ENCODE results near the gene ABCC12.

Gene ABCC12

GRCh38 chr16:48188449-48189102, 32.8 kb upstream of the ABCC12 start:
- no peak for DNase-seq (ENCODE audit: low spot score)
- H3K4ac ChIP-seq (ENCODE audit: low read length) = no peak overlapping the region
- H3K18ac ChIP-seq (ENCODE audit: low read length) = no peak overlapping the region
- no peaks in the 10 kb centered on the region for H3K36me3 ChIP-seq (replicated peaks in 1 of 2; ENCODE audit: control insufficient read depth in 2 of 2, insufficient read depth in 2 of 2, low read length in 2 of 2)
- WGBS, 2 donors (ENCODE audit: extremely low coverage in 2 of 2, insufficient read length in 2 of 2, insufficient replicate concordance in 1 of 2) = no CpG with 5 or more reads among the region's 6 CpGs
- H3K4me2 ChIP-seq (ENCODE audit: insufficient read depth, low read length, poor library complexity, severe bottlenecking) = no peak overlapping the region
- no peak overlapping the region for H2AK5ac ChIP-seq (ENCODE audit: low read depth, low read length)
- H2BK5ac ChIP-seq (ENCODE audit: low read length) = no peak overlapping the region
- H4K91ac ChIP-seq (ENCODE audit: low read depth, low read length, poor library complexity) = no peak overlapping the region
- H3K4me3 ChIP-seq (ENCODE audit: low read length in 2 of 2) = no peak overlapping the region
- no peak overlapping the region for H3K14ac ChIP-seq (ENCODE audit: low read length)
- no peak overlapping the region for H2BK15ac ChIP-seq (ENCODE audit: low read length)
- H3K23ac ChIP-seq (ENCODE audit: low read depth, low read length, poor library complexity) = no peak overlapping the region
- peaks cover 0 to 3% (median 0%) of the 10 kb centered on the region in 3 experiments for H3K27me3 ChIP-seq (ENCODE audit: control insufficient read depth in 3 of 3, insufficient read depth in 3 of 3, low read depth in 1 of 3, low read length in 3 of 3)
- no peak overlapping the region for H3K9ac ChIP-seq (ENCODE audit: low read depth, low read length, poor library complexity)
- no peaks in the 10 kb centered on the region for H3K79me1 ChIP-seq (ENCODE audit: low read depth, low read length)
- no peak overlapping the region for H2AFZ ChIP-seq (ENCODE audit: low read length)
- no peaks in the 10 kb centered on the region for H3K4me1 ChIP-seq (ENCODE audit: control insufficient read depth in 2 of 2, insufficient read depth in 1 of 2, low read depth in 1 of 2, low read length in 2 of 2)
- H2BK12ac ChIP-seq (ENCODE audit: low read length) = no peak overlapping the region
- H3K9me3 ChIP-seq (replicated peaks in 1 of 2; ENCODE audit: control insufficient read depth in 2 of 2, insufficient read depth in 1 of 2, low read depth in 1 of 2, low read length in 2 of 2) = no peaks in the 10 kb centered on the region
- no peak overlapping the region for H4K8ac ChIP-seq (ENCODE audit: low read depth, low read length)
- H2BK120ac ChIP-seq (ENCODE audit: low read depth, low read length) = no peak overlapping the region
- no peak overlapping the region for H3K27ac ChIP-seq (replicated peaks; ENCODE audit: low read length)

GRCh38 chr16:48187779-48188178, 32.0 kb upstream of the ABCC12 start:
- no peak overlapping the region for H2BK120ac ChIP-seq (ENCODE audit: low read depth, low read length)
- no peak for DNase-seq (ENCODE audit: low spot score)
- no peak overlapping the region for H3K27ac ChIP-seq (replicated peaks; ENCODE audit: low read length)
- no peak overlapping the region for H3K4ac ChIP-seq (ENCODE audit: low read length)
- no peaks in the 10 kb centered on the region for H3K36me3 ChIP-seq (replicated peaks in 1 of 2; ENCODE audit: control insufficient read depth in 2 of 2, insufficient read depth in 2 of 2, low read length in 2 of 2)
- no peaks in the 10 kb centered on the region for H3K4me1 ChIP-seq (ENCODE audit: control insufficient read depth in 2 of 2, insufficient read depth in 1 of 2, low read depth in 1 of 2, low read length in 2 of 2)
- no peaks in the 10 kb centered on the region for H3K79me1 ChIP-seq (ENCODE audit: low read depth, low read length)
- H4K91ac ChIP-seq (ENCODE audit: low read depth, low read length, poor library complexity) = no peak overlapping the region
- H2BK5ac ChIP-seq (ENCODE audit: low read length) = no peak overlapping the region
- H3K4me2 ChIP-seq (ENCODE audit: insufficient read depth, low read length, poor library complexity, severe bottlenecking) = no peak overlapping the region
- no peak overlapping the region for H4K8ac ChIP-seq (ENCODE audit: low read depth, low read length)
- H3K23ac ChIP-seq (ENCODE audit: low read depth, low read length, poor library complexity) = no peak overlapping the region
- WGBS, 2 donors (ENCODE audit: extremely low coverage in 2 of 2, insufficient read length in 2 of 2, insufficient replicate concordance in 1 of 2) = no CpG with 5 or more reads among the region's 4 CpGs
- no peak overlapping the region for H2BK12ac ChIP-seq (ENCODE audit: low read length)
- no peak overlapping the region for H2BK15ac ChIP-seq (ENCODE audit: low read length)
- H3K14ac ChIP-seq (ENCODE audit: low read length) = no peak overlapping the region
- H2AK5ac ChIP-seq (ENCODE audit: low read depth, low read length) = no peak overlapping the region
- H3K9me3 ChIP-seq (replicated peaks in 1 of 2; ENCODE audit: control insufficient read depth in 2 of 2, insufficient read depth in 1 of 2, low read depth in 1 of 2, low read length in 2 of 2) = no peaks in the 10 kb centered on the region
- peaks cover 0 to 3% (median 0%) of the 10 kb centered on the region in 3 experiments for H3K27me3 ChIP-seq (ENCODE audit: control insufficient read depth in 3 of 3, insufficient read depth in 3 of 3, low read depth in 1 of 3, low read length in 3 of 3)
- H3K4me3 ChIP-seq (ENCODE audit: low read length in 2 of 2) = no peak overlapping the region
- H3K9ac ChIP-seq (ENCODE audit: low read depth, low read length, poor library complexity) = no peak overlapping the region
- H3K18ac ChIP-seq (ENCODE audit: low read length) = no peak overlapping the region
- H2AFZ ChIP-seq (ENCODE audit: low read length) = no peak overlapping the region

- H3K36me3 ChIP-seq (replicated peaks in 1 of 2; ENCODE audit: control insufficient read depth in 2 of 2, insufficient read depth in 2 of 2, low read length in 2 of 2) = no peaks in the 10 kb centered on the region
- H3K14ac ChIP-seq (ENCODE audit: low read length) = no peak overlapping the region
- H3K4ac ChIP-seq (ENCODE audit: low read length) = no peak overlapping the region
- no peaks in the 10 kb centered on the region for H3K27me3 ChIP-seq (ENCODE audit: control insufficient read depth in 3 of 3, insufficient read depth in 3 of 3, low read depth in 1 of 3, low read length in 3 of 3)
- no peak overlapping the region for H3K27ac ChIP-seq (replicated peaks; ENCODE audit: low read length)
- DNase-seq (ENCODE audit: low spot score) = no peak
- no CpG with 5 or more reads among the region's 6 CpGs for WGBS, 2 donors (ENCODE audit: extremely low coverage in 2 of 2, insufficient read length in 2 of 2, insufficient replicate concordance in 1 of 2)
- H4K91ac ChIP-seq (ENCODE audit: low read depth, low read length, poor library complexity) = no peak overlapping the region
- no peaks in the 10 kb centered on the region for H3K4me1 ChIP-seq (ENCODE audit: control insufficient read depth in 2 of 2, insufficient read depth in 1 of 2, low read depth in 1 of 2, low read length in 2 of 2)
- H3K23ac ChIP-seq (ENCODE audit: low read depth, low read length, poor library complexity) = no peak overlapping the region
- H3K9ac ChIP-seq (ENCODE audit: low read depth, low read length, poor library complexity) = no peak overlapping the region
- H2BK5ac ChIP-seq (ENCODE audit: low read length) = no peak overlapping the region
- no peak overlapping the region for H4K8ac ChIP-seq (ENCODE audit: low read depth, low read length)
- no peak overlapping the region for H2AK5ac ChIP-seq (ENCODE audit: low read depth, low read length)
- no peaks in the 10 kb centered on the region for H3K79me1 ChIP-seq (ENCODE audit: low read depth, low read length)
- H3K18ac ChIP-seq (ENCODE audit: low read length) = no peak overlapping the region
- no peak overlapping the region for H2BK12ac ChIP-seq (ENCODE audit: low read length)
- no peak overlapping the region for H2AFZ ChIP-seq (ENCODE audit: low read length)
- H3K9me3 ChIP-seq (replicated peaks in 1 of 2; ENCODE audit: control insufficient read depth in 2 of 2, insufficient read depth in 1 of 2, low read depth in 1 of 2, low read length in 2 of 2) = no peaks in the 10 kb centered on the region
- H2BK120ac ChIP-seq (ENCODE audit: low read depth, low read length) = no peak overlapping the region
- H3K4me2 ChIP-seq (ENCODE audit: insufficient read depth, low read length, poor library complexity, severe bottlenecking) = no peak overlapping the region
- H3K4me3 ChIP-seq (ENCODE audit: low read length in 2 of 2) = no peak overlapping the region
- H2BK15ac ChIP-seq (ENCODE audit: low read length) = no peak overlapping the region
Observed at GRCh38 chr16:48184681-48185080, 28.9 kb upstream of the ABCC12 start.

- Histone ChIP-seq H2BK5ac (ENCODE audit: low read length) (no peak overlapping the region), H3K9ac (ENCODE audit: low read depth, low read length, poor library complexity) (no peak overlapping the region), H2BK120ac (ENCODE audit: low read depth, low read length) (no peak overlapping the region), H2AFZ (ENCODE audit: low read length) (no peak overlapping the region), H4K8ac (ENCODE audit: low read depth, low read length) (no peak overlapping the region), H3K14ac (ENCODE audit: low read length) (no peak overlapping the region), H3K4me1 (ENCODE audit: control insufficient read depth in 2 of 2, insufficient read depth in 1 of 2, low read depth in 1 of 2, low read length in 2 of 2) (no peaks in the 10 kb centered on the region), H3K36me3 (replicated peaks in 1 of 2; ENCODE audit: control insufficient read depth in 2 of 2, insufficient read depth in 2 of 2, low read length in 2 of 2) (no peaks in the 10 kb centered on the region), H3K23ac (ENCODE audit: low read depth, low read length, poor library complexity) (no peak overlapping the region), H2BK12ac (ENCODE audit: low read length) (no peak overlapping the region), H3K79me1 (ENCODE audit: low read depth, low read length) (no peaks in the 10 kb centered on the region), H3K9me3 (replicated peaks in 1 of 2; ENCODE audit: control insufficient read depth in 2 of 2, insufficient read depth in 1 of 2, low read depth in 1 of 2, low read length in 2 of 2) (no peaks in the 10 kb centered on the region), H3K4me2 (ENCODE audit: insufficient read depth, low read length, poor library complexity, severe bottlenecking) (no peak overlapping the region), H2AK5ac (ENCODE audit: low read depth, low read length) (no peak overlapping the region), H2BK15ac (ENCODE audit: low read length) (no peak overlapping the region), H3K27ac (replicated peaks; ENCODE audit: low read length) (no peak overlapping the region), H3K4ac (ENCODE audit: low read length) (no peak overlapping the region), H3K18ac (ENCODE audit: low read length) (no peak overlapping the region), H3K27me3 (ENCODE audit: control insufficient read depth in 3 of 3, insufficient read depth in 3 of 3, low read depth in 1 of 3, low read length in 3 of 3) (no peaks in the 10 kb centered on the region), H4K91ac (ENCODE audit: low read depth, low read length, poor library complexity) (no peak overlapping the region), H3K4me3 (ENCODE audit: low read length in 2 of 2) (no peak overlapping the region)
- DNase-seq (ENCODE audit: low spot score) = no peak
- WGBS, 2 donors (ENCODE audit: extremely low coverage in 2 of 2, insufficient read length in 2 of 2, insufficient replicate concordance in 1 of 2) = no CpG with 5 or more reads among the region's 8 CpGs
Observed at GRCh38 chr16:48182979-48183537, 27.3 kb upstream of the ABCC12 start.
